Mesodermal cell (in vitro differentiated cells): ENCODE results near the gene CHD1L.

Experiments used
- H3K27ac ChIP-seq: 2 replicates; pipeline ENCODE4 v1.7.0; 2013; ENCODE audit warnings: mild to moderate bottlenecking, low read depth, low read length, moderate library complexity; ENCODE audit not compliant: severe bottlenecking
- H3K36me3 ChIP-seq: 2 replicates; pipeline ENCODE4 v1.7.1; 2013; ENCODE audit warnings: mild to moderate bottlenecking, low read length, moderate library complexity; ENCODE audit not compliant: control insufficient read depth, insufficient read depth
- H3K4me1 ChIP-seq: one replicate; pipeline ENCODE4 v1.7.1; 2013; ENCODE audit warnings: mild to moderate bottlenecking, low read length; ENCODE audit not compliant: insufficient read depth, control insufficient read depth, poor library complexity, severe bottlenecking
- H3K4me3 ChIP-seq: 2 replicates; pipeline ENCODE4 v1.7.0; 2013; ENCODE audit warnings: low read length, control low read depth, mild to moderate bottlenecking; ENCODE audit not compliant: insufficient read depth, poor library complexity, severe bottlenecking; ENCODE audit errors: extremely low read depth
- H3K9me3 ChIP-seq: 2 replicates; pipeline ENCODE4 v1.7.1; 2013; ENCODE audit warnings: mild to moderate bottlenecking, low read length, moderate library complexity; ENCODE audit not compliant: control insufficient read depth
- WGBS, 2 experiments: methylation state at CpG; one replicate each; pipeline ENCODE4 v1.1.5; 2013; ENCODE audit warnings: missing lambda C conversion rate in 2 of 2; ENCODE audit not compliant: insufficient coverage in 2 of 2; 5-methylcytosine and 5-hydroxymethylcytosine counted together

Gene CHD1L

DNA sequence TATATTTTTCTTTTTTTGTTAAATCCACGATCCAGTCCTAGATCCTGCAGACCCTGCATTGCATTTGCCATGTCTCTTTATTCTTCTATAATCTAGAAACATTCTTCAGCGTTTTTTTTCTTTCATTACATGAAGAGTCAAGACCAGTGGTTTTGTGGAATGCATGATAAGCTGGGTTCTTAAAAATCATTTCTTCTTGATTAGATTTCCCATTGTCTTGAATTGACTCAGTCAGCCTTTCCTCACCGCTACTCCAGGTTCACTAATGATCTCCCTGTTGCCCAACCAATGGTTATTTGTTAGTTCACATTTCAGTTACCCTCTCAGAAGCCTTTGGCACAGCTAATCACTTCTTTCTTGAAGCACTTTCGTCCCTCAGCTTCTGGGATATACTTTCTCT lies 25.2 kb downstream of the CHD1L start:
- no peaks in the 10 kb centered on the region for H3K4me1 ChIP-seq
- WGBS, 2 experiments, result 84 to 96% methylated on average over 3 of the region's 4 CpGs
- H3K27ac ChIP-seq, result no peak overlapping the region
- H3K4me3 ChIP-seq, result no peak overlapping the region
- H3K9me3 ChIP-seq, result no peaks in the 10 kb centered on the region
- peaks cover 74% of the 10 kb centered on the region for H3K36me3 ChIP-seq

DNA sequence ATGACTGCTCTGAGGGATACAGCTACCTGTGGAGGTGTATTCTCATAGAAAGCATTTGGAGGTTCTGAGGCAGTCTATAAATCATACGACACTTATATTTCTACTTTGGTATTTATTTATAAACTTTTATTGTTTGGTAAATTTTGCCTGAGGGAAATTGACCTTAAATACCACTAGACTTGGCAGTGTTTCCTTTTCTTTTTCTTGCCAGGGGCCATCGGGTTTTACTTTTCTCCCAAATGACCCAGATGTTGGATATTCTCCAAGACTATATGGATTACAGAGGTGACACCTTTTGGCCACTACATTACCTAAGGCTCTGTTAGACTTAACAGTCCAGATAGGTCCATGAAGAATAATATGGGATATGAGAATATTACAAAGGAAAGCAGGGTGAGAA lies 28.2 kb downstream of the CHD1L start:
- Histone ChIP-seq H3K36me3 (peaks cover 75% of the 10 kb centered on the region), H3K27ac (no peak overlapping the region), H3K9me3 (no peaks in the 10 kb centered on the region), H3K4me1 (peaks cover 8% of the 10 kb centered on the region), H3K4me3 (no peak overlapping the region)
- 100% methylated on average over 1 of the region's 2 CpGs for WGBS, 2 experiments

DNA sequence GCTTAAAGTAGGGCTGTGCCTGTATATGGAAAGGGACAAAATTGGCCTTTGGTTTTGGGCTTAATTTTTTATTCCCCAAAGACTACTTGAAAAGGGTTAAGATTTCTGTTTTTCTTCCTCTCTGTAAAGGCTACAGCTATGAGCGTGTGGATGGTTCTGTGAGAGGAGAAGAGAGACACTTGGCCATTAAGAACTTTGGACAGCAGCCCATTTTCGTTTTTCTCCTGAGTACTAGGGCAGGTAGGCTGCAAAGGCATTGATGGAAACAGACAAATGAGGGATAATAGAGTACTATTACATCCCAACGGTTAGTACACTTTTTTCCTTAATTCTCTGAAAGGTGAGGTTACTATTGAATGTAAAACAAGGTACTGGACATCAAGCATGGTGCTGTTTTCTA lies 29.6 kb downstream of the CHD1L start:
- H3K27ac ChIP-seq, result no peak overlapping the region
- WGBS, 2 experiments, result 67 to 75% methylated on average over 1 of the region's 3 CpGs
- peaks cover 77% of the 10 kb centered on the region for H3K36me3 ChIP-seq
- no peaks in the 10 kb centered on the region for H3K9me3 ChIP-seq
- no peak overlapping the region for H3K4me3 ChIP-seq
- H3K4me1 ChIP-seq, result peaks cover 8% of the 10 kb centered on the region

DNA sequence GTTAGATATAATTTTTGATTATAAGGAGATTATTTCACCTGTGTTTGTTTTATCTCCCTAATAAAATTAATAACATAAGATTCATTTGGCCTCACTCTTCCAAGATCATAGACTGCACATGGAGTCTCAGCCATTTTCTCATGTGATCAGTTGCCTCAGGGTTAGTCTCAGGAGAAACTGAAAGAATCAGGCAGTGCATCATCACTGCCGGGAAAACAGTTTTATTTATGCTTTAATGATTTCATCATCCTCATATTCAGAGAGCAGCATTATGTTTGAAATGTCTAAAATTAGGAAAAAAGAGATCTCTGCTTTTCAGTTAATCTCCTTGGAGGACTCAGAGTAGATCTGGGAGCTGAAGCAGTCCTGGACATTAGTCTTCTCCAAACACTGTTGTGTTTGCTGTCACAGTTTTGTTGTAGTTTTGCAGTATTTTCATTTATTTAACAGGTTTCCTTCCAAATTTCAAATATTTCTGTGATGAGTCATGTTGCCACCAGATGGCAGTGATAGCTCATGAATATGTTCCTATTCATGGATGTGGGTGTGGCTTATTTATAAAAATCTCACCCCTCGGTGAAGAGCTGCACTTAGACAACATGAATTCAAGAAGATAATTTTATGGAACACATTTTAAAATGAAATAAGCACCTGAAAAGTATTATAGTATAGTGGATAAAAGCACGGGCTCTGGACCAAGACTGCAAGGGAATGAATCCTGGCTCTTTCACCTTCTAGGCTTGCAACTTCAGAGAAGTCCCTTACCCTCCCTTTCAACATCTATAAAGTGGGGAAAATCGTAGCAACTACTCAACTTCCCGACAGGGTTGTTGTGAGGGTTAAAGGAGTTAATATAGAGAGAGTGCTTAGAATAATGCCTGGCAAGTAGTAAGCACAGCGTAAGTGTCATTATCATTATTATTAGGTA lies 31.2 kb downstream of the CHD1L start:
- Histone ChIP-seq H3K36me3 (peaks cover 75% of the 10 kb centered on the region), H3K27ac (no peak overlapping the region), H3K4me1 (peaks cover 8% of the 10 kb centered on the region), H3K4me3 (no peak overlapping the region), H3K9me3 (no peaks in the 10 kb centered on the region)
- WGBS, 2 experiments, result no CpG with 5 or more reads among the region's 6 CpGs

DNA sequence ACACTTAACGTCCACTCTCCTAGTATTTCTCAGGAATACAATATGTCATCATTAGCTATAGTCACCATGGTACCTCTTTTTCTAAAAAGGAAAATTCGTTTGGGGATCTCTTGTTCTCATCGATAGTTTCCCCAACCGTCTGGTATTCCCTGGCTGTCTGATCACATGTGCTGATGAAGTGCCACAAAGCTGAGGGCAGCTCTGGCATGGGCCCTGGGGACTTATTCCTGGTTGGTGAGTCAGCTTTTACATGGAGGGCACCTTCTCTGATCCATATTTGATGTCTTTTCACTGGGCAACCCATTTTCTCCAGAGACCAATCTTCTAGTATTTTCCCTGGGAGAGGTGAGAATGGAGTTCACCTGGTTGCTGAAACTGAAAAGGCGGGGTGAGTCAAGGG lies 39.5 kb downstream of the CHD1L start:
- H3K4me1 ChIP-seq, result no peaks in the 10 kb centered on the region
- 92 to 96% methylated on average over 3 to 5 of the region's 5 CpGs for WGBS, 2 experiments
- no peak overlapping the region for H3K27ac ChIP-seq
- H3K36me3 ChIP-seq, result peaks cover 88% of the 10 kb centered on the region
- no peak overlapping the region for H3K4me3 ChIP-seq
- no peaks in the 10 kb centered on the region for H3K9me3 ChIP-seq

DNA sequence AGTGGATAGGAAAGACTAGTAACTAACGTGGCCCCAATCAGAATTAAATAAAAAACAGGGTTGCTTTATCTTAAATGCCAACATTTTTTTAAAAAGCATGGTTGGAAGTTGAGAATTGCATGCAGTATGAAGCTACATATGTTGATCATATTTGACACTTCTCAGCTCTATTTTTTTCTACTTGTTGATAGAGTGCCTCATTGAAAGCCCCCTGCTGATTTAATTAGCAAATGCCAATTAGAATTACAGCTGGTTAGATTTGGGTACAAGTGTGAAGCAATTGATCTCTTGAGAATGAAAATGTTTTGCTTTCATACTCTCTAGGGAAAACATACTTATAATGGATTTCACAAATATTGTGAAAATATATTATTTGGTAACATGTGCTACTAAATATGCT lies 40.5 kb downstream of the CHD1L start:
- Histone ChIP-seq H3K4me1 (no peaks in the 10 kb centered on the region), H3K36me3 (peaks cover 90% of the 10 kb centered on the region), H3K4me3 (no peak overlapping the region), H3K27ac (no peak overlapping the region), H3K9me3 (no peaks in the 10 kb centered on the region)
- 80 to 88% methylated on average over 1 of the region's 1 CpG for WGBS, 2 experiments

DNA sequence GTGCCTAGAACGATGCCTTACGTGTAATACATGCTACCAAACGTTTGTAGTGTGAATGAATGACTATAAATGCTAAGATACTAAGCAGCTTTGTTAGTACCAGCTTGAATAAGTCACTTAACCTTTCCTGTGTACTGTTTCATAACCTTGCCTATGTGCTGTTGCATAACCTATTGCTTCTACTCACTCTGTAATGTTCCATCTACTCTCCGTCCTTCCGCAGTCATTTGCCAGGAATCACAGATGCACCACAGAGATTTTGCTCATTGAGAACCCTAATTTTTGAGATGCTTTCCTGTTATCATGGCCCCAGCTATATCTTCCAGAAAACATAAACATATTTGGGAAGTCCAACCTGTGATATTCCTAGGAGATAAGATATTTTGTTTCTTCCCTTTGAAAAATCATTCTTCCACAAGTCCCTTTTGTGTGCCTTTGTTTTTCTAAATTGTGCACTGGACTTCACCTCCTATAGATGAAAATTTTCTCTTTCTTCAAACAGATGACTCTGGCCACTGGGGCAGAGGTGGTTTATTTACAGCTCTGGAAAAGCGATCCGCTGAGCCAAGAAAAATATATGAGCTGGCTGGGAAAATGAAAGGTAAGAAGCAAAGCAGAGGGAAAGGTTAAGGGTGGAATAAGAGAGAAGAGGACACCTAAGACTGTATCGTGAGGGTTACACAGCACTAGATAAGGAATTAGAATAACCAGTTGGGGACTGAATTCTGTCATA lies 44.8 kb downstream of the CHD1L start:
- no peaks in the 10 kb centered on the region for H3K9me3 ChIP-seq
- peaks cover 98% of the 10 kb centered on the region for H3K36me3 ChIP-seq
- H3K4me3 ChIP-seq, result no peak overlapping the region
- 99% methylated on average over 7 of the region's 8 CpGs for WGBS, 2 experiments
- peaks cover 3% of the 10 kb centered on the region for H3K4me1 ChIP-seq
- H3K27ac ChIP-seq, result no peak overlapping the region

DNA sequence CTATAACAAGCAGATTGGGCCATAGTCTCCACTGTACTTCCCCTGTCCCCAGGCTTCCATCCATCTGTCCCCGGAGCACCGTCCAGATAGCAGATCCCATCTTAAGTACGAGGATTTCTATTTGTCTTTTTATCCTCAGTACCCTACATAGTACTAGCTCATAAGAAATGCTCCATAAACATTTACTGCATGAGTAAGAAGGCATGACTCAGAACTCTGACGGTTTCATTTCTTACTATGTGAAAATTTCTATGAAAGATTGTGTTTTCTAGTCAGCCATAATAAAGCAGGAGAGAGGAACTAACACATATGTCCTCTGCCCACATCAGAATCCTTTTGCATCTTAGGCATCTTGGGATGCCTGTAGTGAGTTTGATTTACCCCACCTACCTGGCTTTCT lies 49.5 kb downstream of the CHD1L start:
- peaks cover 100% of the 10 kb centered on the region for H3K36me3 ChIP-seq
- H3K4me1 ChIP-seq, result peaks cover 6% of the 10 kb centered on the region
- peak overlapping the region; percentile 60 for H3K27ac ChIP-seq
- H3K9me3 ChIP-seq, result peaks cover 17% of the 10 kb centered on the region
- H3K4me3 ChIP-seq, result no peak overlapping the region
- WGBS, 2 experiments, result 100% methylated on average over 1 to 3 of the region's 4 CpGs

DNA sequence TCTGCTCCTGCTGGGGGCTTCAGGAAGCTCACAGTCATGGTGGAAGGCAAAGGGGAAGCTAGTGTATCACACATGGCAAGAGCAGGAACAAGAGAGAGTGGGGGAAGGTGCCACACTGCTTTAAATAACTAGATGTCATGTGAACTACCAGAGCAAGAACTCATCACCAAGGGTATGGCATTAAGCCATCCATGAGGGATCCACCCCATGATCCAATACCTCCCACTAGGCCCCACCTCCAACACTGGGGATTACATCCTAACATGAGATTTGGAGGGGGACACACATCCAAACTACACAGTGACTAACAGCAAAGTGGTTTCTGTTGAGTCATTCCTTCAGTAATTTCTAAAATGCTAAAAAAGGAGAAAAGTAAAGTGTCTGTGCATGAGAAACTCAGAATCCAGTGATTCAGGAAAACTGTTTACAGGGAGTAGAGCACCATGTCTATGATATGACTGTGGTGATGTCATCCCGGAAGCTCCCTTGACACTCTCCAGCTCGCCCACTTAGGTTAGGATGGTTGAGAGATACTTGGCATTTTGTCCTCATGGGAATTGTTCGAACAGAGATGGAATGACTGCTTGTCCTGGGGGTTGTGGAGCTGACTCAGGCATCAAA lies 50.3 kb downstream of the CHD1L start:
- H3K36me3 ChIP-seq, result peaks cover 100% of the 10 kb centered on the region
- WGBS, 2 experiments, result 89% methylated on average over 2 of the region's 3 CpGs; no CpG with 5 or more reads in 1 of the 2 experiments
- H3K4me3 ChIP-seq, result no peak overlapping the region
- H3K27ac ChIP-seq, result peak overlapping the region; percentile 60
- H3K4me1 ChIP-seq, result peaks cover 6% of the 10 kb centered on the region
- peaks cover 24% of the 10 kb centered on the region for H3K9me3 ChIP-seq

DNA sequence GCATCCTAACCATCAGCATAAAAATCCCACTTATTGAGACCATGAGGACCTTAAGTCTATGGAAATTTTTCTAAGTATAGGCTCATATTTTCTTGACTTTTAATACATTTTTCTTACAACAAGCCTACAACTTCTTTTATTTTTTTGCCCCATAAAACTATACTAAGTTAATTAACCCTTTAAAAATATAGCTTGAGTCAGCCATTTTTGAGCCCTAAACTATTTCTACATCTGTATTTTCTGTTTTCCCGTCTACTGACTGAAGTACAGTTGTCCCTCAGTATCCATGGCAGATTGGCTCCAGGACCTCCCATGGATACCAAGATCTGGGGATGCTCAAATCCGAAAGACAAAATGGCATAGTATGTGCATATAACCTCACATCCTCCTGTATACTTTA lies 55.0 kb downstream of the CHD1L start:
- Histone ChIP-seq H3K4me3 (no peak overlapping the region), H3K27ac (no peak overlapping the region), H3K9me3 (peaks cover 52% of the 10 kb centered on the region), H3K36me3 (peaks cover 78% of the 10 kb centered on the region), H3K4me1 (peaks cover 2% of the 10 kb centered on the region)
- WGBS, 2 experiments, result 92 to 100% methylated on average over 1 of the region's 2 CpGs
